HG03354 (cell line): ENCODE results near the gene ACP3.

Experiments used
- ATAC-seq: cut with Tn5 transposase; IDR thresholded peaks from one replicate; pipeline ENCODE4 v1.9.1; 2021; ENCODE audit warnings: mild to moderate bottlenecking; ENCODE audit not compliant: unreplicated experiment, poor library complexity, severe bottlenecking

ACP3 gene

GRCh38 chr3:132401255-132401654 is 84.0 kb downstream of the ACP3 start:
- ATAC-seq = no peak

GRCh38 chr3:132404276-132404675 is 87.1 kb downstream of the ACP3 start:
- no peak for ATAC-seq

GRCh38 chr3:132405188-132405587 is 88.0 kb downstream of the ACP3 start:
- ATAC-seq = no peak

- ATAC-seq = no peak
Observed at GRCh38 chr3:132405609-132406299, 88.5 kb downstream of the ACP3 start.

- ATAC-seq = no peak
Observed at GRCh38 chr3:132406587-132406986, 89.4 kb downstream of the ACP3 start.

GRCh38 chr3:132407025-132407424 is 89.8 kb downstream of the ACP3 start:
- no peak for ATAC-seq
